ENCODE measurements around the gene NCR1. TPM values are rescaled to one million over a fixed set of nuclear protein-coding genes. Genes with fewer than 3 reads are reported as not detected.

NCR1 gene
- total RNA-seq, 4 donors from 2014 or later = not detected

DNA sequence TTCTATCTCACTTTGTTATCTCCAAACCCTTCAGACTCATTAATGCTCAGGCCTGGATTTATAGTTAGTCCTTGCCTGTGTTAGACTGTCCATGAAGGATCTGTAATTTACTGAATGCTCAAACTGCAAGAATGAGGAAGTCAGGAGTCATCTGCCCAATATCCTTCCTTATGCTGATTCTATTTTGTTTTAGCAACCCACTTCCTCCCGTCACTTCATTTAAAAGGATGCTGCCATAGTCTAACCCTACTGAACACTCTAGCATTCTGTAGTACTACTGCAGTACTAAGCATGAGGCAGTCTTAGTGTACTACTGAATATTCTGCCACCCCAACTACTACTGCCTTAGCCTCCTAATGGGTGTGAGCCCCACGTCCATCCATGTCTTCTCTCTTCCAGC, 30.4 kb upstream of the NCR1 start:
- Histone ChIP-seq H3K27ac (no peak overlapping the region), H3K4me1 (no peaks in the 10 kb centered on the region), H3K9me3 (no peaks in the 10 kb centered on the region), H3K4me3 (replicated peaks in 1 of 3) (no peak overlapping the region), H3K36me3 (no peaks in the 10 kb centered on the region), H3K27me3 (no peaks in the 10 kb centered on the region)
- intact Hi-C loops (cut with DNase I) = no loop called here
- TF ChIP-seq POLR2A (IDR thresholded peaks at IDR 0.05) = no peak
- no peak for TF ChIP-seq CTCF (IDR thresholded peaks at IDR 0.05)
- 64 to 66% methylated on average over 2 of the region's 2 CpGs for WGBS, 2 donors
- no peak for DNase-seq

GRCh38 chr19:54877471-54877870, 28.5 kb upstream of the NCR1 start:
- TF ChIP-seq CTCF (IDR thresholded peaks at IDR 0.05) (no peak), POLR2A (IDR thresholded peaks at IDR 0.05) (no peak)
- 73 to 79% methylated on average over 3 of the region's 3 CpGs for whole genome bisulfite sequencing, 2 donors
- H3K27me3 ChIP-seq = no peaks in the 10 kb centered on the region
- DNase-seq = no peak
- no peaks in the 10 kb centered on the region for H3K4me1 ChIP-seq
- H3K36me3 ChIP-seq = no peaks in the 10 kb centered on the region
- H3K9me3 ChIP-seq = no peaks in the 10 kb centered on the region
- intact Hi-C loops (cut with DNase I) = no loop called here
- H3K27ac ChIP-seq = no peak overlapping the region
- no peak overlapping the region for H3K4me3 ChIP-seq (replicated peaks in 1 of 3)

DNA sequence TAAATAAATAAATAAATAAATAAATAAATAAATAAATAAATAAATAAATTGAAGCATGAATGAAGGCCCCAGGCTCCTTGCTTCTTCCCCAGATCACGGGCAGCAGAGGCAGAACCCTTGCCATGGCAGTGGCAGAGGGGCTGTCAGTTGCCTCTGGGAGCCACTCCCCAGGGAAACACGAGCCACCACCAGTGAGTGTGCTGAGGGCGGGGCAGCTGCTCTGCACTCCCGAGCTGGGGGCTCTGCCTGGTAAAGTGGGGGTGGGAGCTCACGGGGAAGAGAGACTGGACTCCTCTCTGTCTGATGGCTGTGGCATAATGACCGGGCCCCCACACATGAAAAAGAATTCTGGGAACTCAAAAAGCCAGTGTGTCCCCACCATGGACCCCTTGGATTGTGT, 24.1 kb upstream of the NCR1 start:
- intact Hi-C loops (cut with DNase I) = no loop called here

GRCh38 chr19:54882758-54883157, 23.2 kb upstream of the NCR1 start:
- Histone ChIP-seq H3K27me3 (no peaks in the 10 kb centered on the region), H3K9me3 (no peaks in the 10 kb centered on the region), H3K27ac (no peak overlapping the region), H3K4me1 (no peaks in the 10 kb centered on the region), H3K36me3 (no peaks in the 10 kb centered on the region), H3K4me3 (replicated peaks in 1 of 3) (no peak overlapping the region)
- intact Hi-C loops (cut with DNase I) = no loop called here
- WGBS, 2 donors = 72 to 73% methylated on average over 7 of the region's 7 CpGs
- DNase-seq = no peak
- TF ChIP-seq POLR2A (IDR thresholded peaks at IDR 0.05) (no peak), CTCF (IDR thresholded peaks at IDR 0.05) (no peak)

More for the DNA sequence above, 24.1 kb upstream of the NCR1 start:
- no peak for DNase-seq
- H3K27ac ChIP-seq = no peak overlapping the region
- no peak overlapping the region for H3K4me3 ChIP-seq (replicated peaks in 1 of 3)
- WGBS, 2 donors = 57 to 73% methylated on average over 6 of the region's 6 CpGs
- H3K36me3 ChIP-seq = no peaks in the 10 kb centered on the region
- H3K9me3 ChIP-seq = no peaks in the 10 kb centered on the region
- H3K4me1 ChIP-seq = no peaks in the 10 kb centered on the region
- H3K27me3 ChIP-seq = no peaks in the 10 kb centered on the region
- TF ChIP-seq CTCF (IDR thresholded peaks at IDR 0.05) = no peak
- no peak for TF ChIP-seq POLR2A (IDR thresholded peaks at IDR 0.05)

- intact Hi-C loops (cut with DNase I) = no loop called here
- Histone ChIP-seq H3K27me3 (no peaks in the 10 kb centered on the region), H3K4me3 (replicated peaks in 1 of 3) (no peak overlapping the region), H3K27ac (no peak overlapping the region), H3K9me3 (no peaks in the 10 kb centered on the region), H3K36me3 (no peaks in the 10 kb centered on the region), H3K4me1 (no peaks in the 10 kb centered on the region)
- TF ChIP-seq POLR2A (IDR thresholded peaks at IDR 0.05) (no peak), CTCF (IDR thresholded peaks at IDR 0.05) (no peak)
- DNase-seq = no peak
- WGBS, 2 donors = 81 to 90% methylated on average over 8 to 9 of the region's 9 CpGs
These were observed 22.7 kb upstream of the NCR1 start for GRCh38 chr19:54883228-54883627.
